Activated T-helper 2 cell treated with anti-CD3 and anti-CD28 coated beads, Interferon-gamma antibody, Interleukin-2, Interleukin-4, amounts not matched to agents 10 μg/mL and 5 μg/mL and 100 μg/mL, durations not matched to agents 14 hours and 24 hours and 36 hours (primary cell): ENCODE measurements around the gene DAAM2. TPM values are rescaled to one million over a fixed set of nuclear protein-coding genes. Genes with fewer than 3 reads are reported as not detected.
A peak's percentile ranks its signal among the peaks of the same experiment; 100 is the strongest.

Experiments
- DNase-seq: peaks from one replicate; pipeline ENCODE4 v3.0.0; 2021; ENCODE audit warnings: low spot score
- H3K27ac Mint-ChIP-seq: one replicate; pipeline ENCODE4 v1.8.0; 2021; ENCODE audit warnings: mixed read lengths
- H3K27me3 Mint-ChIP-seq: one replicate; pipeline ENCODE4 v1.8.0; 2021; ENCODE audit warnings: low read depth, mixed read lengths
- H3K36me3 Mint-ChIP-seq: one replicate; pipeline ENCODE4 v1.8.0; 2021; ENCODE audit warnings: low read depth, mixed read lengths
- H3K4me1 Mint-ChIP-seq: one replicate; pipeline ENCODE4 v1.8.0; 2021; ENCODE audit warnings: low read depth, mixed read lengths
- H3K4me3 Mint-ChIP-seq: one replicate; pipeline ENCODE4 v1.8.0; 2021; ENCODE audit warnings: low read depth, mild to moderate bottlenecking, moderate library complexity, mixed read lengths
- H3K9me3 Mint-ChIP-seq: one replicate; pipeline ENCODE4 v1.8.0; 2021; ENCODE audit warnings: mixed read lengths
- intact Hi-C: fragments of 100-400 bp; cut with micrococcal nuclease; formaldehyde crosslinking; loops from one replicate; pipeline ENCODE4 v1.15.1; 2023
- total RNA-seq: library from RNA; stranded (reverse); gene quantifications from 2 replicates; pipeline ENCODE4 v1.2.3, GENCODE V29; 2022

Gene DAAM2
- total RNA-seq, 1 donor from 2014 or later = not detected

DNA sequence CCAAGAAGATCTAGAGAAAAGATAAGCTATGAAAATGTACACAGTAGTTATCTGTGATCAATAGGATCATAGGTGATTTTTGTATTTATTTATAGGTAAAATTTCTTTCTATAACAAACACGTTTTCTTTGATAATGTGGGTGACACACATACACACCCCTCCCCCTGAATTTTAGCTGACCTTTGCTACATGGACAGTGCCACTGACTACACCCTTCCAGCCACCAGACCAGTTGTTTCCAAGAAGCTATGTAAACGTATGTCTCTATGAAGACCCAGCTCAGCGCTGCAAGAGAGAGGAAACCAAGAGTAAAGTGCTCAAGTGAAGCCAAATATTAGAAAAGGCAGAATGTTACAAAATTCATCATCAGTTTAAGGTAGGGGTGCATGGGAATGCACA lies 125.8 kb downstream of the DAAM2 start:
- no peaks in the 10 kb centered on the region for H3K27me3 Mint-ChIP-seq
- H3K36me3 Mint-ChIP-seq = no peaks in the 10 kb centered on the region
- H3K27ac Mint-ChIP-seq = no peak overlapping the region
- H3K4me1 Mint-ChIP-seq = no peaks in the 10 kb centered on the region
- intact Hi-C loops = no loop called here
- H3K4me3 Mint-ChIP-seq = no peak overlapping the region
- DNase-seq = no peak
- no peaks in the 10 kb centered on the region for H3K9me3 Mint-ChIP-seq

- no peak overlapping the region for H3K4me3 Mint-ChIP-seq
- intact Hi-C loops = no loop called here
- DNase-seq = no peak
- H3K9me3 Mint-ChIP-seq = no peaks in the 10 kb centered on the region
- no peaks in the 10 kb centered on the region for H3K4me1 Mint-ChIP-seq
- no peaks in the 10 kb centered on the region for H3K36me3 Mint-ChIP-seq
- H3K27ac Mint-ChIP-seq = no peak overlapping the region
- H3K27me3 Mint-ChIP-seq = no peaks in the 10 kb centered on the region
Observed at GRCh38 chr6:39918831-39919230, 126.7 kb downstream of the DAAM2 start.

- H3K9me3 Mint-ChIP-seq = no peaks in the 10 kb centered on the region
- intact Hi-C loops = no loop called here
- no peaks in the 10 kb centered on the region for H3K27me3 Mint-ChIP-seq
- no peak overlapping the region for H3K4me3 Mint-ChIP-seq
- no peak overlapping the region for H3K27ac Mint-ChIP-seq
- H3K4me1 Mint-ChIP-seq = no peaks in the 10 kb centered on the region
- no peaks in the 10 kb centered on the region for H3K36me3 Mint-ChIP-seq
- DNase-seq = no peak
Observed at GRCh38 chr6:39920157-39920556, 128.0 kb downstream of the DAAM2 start.

GRCh38 chr6:39922821-39923220 lies 130.6 kb downstream of the DAAM2 start:
- no peak for DNase-seq
- intact Hi-C loops = no loop called here
- Mint-ChIP-seq H3K9me3 (peaks cover 6% of the 10 kb centered on the region), H3K27ac (no peak overlapping the region), H3K4me1 (peaks cover 1% of the 10 kb centered on the region), H3K4me3 (no peak overlapping the region), H3K36me3 (no peaks in the 10 kb centered on the region), H3K27me3 (no peaks in the 10 kb centered on the region)

DNA sequence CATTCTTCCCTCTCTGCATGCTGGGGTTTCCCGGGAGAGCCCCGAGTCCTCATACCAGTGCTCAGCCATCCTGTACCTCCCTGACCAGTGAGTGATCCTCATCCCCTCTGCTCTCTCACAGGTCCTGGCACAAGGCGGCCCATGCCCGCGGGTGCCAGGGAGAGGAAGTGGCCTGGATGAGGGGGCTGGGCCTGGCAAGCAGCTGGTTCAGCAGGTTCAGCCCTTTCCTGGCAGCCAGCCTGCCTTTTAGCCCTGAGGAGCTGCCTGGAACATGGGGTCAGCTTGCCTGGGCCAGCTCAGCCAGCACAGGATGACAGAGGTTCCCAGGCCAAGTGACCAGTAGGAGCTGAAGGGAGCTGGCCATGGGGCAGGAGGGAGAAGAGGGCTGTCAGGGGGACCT lies 131.2 kb downstream of the DAAM2 start:
- no peaks in the 10 kb centered on the region for H3K36me3 Mint-ChIP-seq

DNA sequence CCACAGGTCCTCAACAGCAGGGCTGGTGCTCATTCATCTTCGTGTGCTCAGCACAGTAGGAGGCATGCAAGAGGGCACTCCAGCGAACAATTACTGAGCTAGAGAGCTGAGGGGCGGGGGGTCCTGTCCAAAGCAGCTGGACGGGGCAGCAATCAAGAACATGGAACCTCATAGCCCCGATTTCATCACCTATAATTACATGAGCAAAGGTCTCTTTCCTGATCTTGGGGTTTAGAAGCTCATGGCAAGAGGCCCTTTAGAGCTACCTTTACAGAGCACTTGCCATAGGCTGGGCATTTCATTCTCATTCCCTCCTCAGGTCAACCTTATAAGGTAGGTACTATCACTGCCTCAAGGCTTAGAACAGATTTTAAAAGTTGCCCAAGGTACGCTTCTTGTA lies 131.7 kb downstream of the DAAM2 start:
- Mint-ChIP-seq H3K4me3 (no peak overlapping the region), H3K27ac (no peak overlapping the region), H3K36me3 (no peaks in the 10 kb centered on the region), H3K9me3 (peaks cover 6% of the 10 kb centered on the region), H3K27me3 (no peaks in the 10 kb centered on the region), H3K4me1 (peaks cover 1% of the 10 kb centered on the region)
- intact Hi-C loops = no loop called here
- no peak for DNase-seq

More for the DNA sequence above, 131.2 kb downstream of the DAAM2 start:
- H3K27me3 Mint-ChIP-seq = no peaks in the 10 kb centered on the region
- peaks cover 1% of the 10 kb centered on the region for H3K4me1 Mint-ChIP-seq
- no peak overlapping the region for H3K4me3 Mint-ChIP-seq
- intact Hi-C loops = no loop called here
- H3K27ac Mint-ChIP-seq = no peak overlapping the region
- H3K9me3 Mint-ChIP-seq = peaks cover 6% of the 10 kb centered on the region
- no peak for DNase-seq

GRCh38 chr6:39924283-39924682 lies 132.1 kb downstream of the DAAM2 start:
- Mint-ChIP-seq H3K27me3 (no peaks in the 10 kb centered on the region), H3K27ac (no peak overlapping the region), H3K9me3 (peaks cover 6% of the 10 kb centered on the region), H3K36me3 (no peaks in the 10 kb centered on the region), H3K4me1 (peaks cover 1% of the 10 kb centered on the region), H3K4me3 (no peak overlapping the region)
- intact Hi-C loops = no loop called here
- DNase-seq = no peak

- no peak for DNase-seq
- H3K36me3 Mint-ChIP-seq = no peaks in the 10 kb centered on the region
- peaks cover 6% of the 10 kb centered on the region for H3K9me3 Mint-ChIP-seq
- H3K27me3 Mint-ChIP-seq = no peaks in the 10 kb centered on the region
- H3K4me3 Mint-ChIP-seq = no peak overlapping the region
- H3K27ac Mint-ChIP-seq = no peak overlapping the region
- intact Hi-C loops = no loop called here
- peaks cover 1% of the 10 kb centered on the region for H3K4me1 Mint-ChIP-seq
Observed at GRCh38 chr6:39925191-39925930, 133.2 kb downstream of the DAAM2 start.

DNA sequence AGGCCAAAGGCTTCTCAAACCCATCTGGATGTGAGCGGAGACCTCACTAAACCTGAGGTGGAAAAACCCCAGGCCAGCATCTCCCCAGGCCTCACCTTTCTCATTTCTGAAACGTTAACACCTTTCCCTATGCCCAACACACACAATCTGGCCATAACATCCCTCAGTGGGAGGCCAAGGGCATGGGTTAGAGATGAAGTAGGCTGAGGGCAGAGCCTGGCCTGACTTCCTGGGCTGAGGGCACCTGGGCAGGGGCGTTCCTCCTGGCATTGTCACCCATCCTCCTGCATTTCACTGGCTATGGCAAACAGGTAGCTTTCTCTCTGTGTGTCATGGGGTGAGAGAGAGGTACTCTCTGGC lies 133.7 kb downstream of the DAAM2 start:
- peaks cover 1% of the 10 kb centered on the region for H3K4me1 Mint-ChIP-seq
- no peak for DNase-seq
- H3K4me3 Mint-ChIP-seq = no peak overlapping the region
- H3K27ac Mint-ChIP-seq = peak overlapping the region; percentile 29
- H3K27me3 Mint-ChIP-seq = no peaks in the 10 kb centered on the region
- intact Hi-C loops = no loop called here
- peaks cover 6% of the 10 kb centered on the region for H3K9me3 Mint-ChIP-seq
- H3K36me3 Mint-ChIP-seq = no peaks in the 10 kb centered on the region

GRCh38 chr6:39926668-39927067 lies 134.5 kb downstream of the DAAM2 start:
- Mint-ChIP-seq H3K9me3 (peaks cover 6% of the 10 kb centered on the region), H3K27me3 (no peaks in the 10 kb centered on the region), H3K27ac (no peak overlapping the region), H3K4me3 (no peak overlapping the region), H3K36me3 (no peaks in the 10 kb centered on the region), H3K4me1 (peaks cover 1% of the 10 kb centered on the region)
- DNase-seq = no peak
- intact Hi-C loops = no loop called here

GRCh38 chr6:39927159-39927558 lies 135.0 kb downstream of the DAAM2 start:
- H3K4me1 Mint-ChIP-seq = peaks cover 1% of the 10 kb centered on the region
- intact Hi-C loops = no loop called here

GRCh38 chr6:39929039-39929732 lies 137.0 kb downstream of the DAAM2 start:
- no peaks in the 10 kb centered on the region for H3K36me3 Mint-ChIP-seq

More at GRCh38 chr6:39927159-39927558, 135.0 kb downstream of the DAAM2 start:
- Mint-ChIP-seq H3K27ac (no peak overlapping the region), H3K4me3 (no peak overlapping the region), H3K9me3 (peaks cover 6% of the 10 kb centered on the region), H3K36me3 (no peaks in the 10 kb centered on the region), H3K27me3 (no peaks in the 10 kb centered on the region)
- DNase-seq = no peak

DNA sequence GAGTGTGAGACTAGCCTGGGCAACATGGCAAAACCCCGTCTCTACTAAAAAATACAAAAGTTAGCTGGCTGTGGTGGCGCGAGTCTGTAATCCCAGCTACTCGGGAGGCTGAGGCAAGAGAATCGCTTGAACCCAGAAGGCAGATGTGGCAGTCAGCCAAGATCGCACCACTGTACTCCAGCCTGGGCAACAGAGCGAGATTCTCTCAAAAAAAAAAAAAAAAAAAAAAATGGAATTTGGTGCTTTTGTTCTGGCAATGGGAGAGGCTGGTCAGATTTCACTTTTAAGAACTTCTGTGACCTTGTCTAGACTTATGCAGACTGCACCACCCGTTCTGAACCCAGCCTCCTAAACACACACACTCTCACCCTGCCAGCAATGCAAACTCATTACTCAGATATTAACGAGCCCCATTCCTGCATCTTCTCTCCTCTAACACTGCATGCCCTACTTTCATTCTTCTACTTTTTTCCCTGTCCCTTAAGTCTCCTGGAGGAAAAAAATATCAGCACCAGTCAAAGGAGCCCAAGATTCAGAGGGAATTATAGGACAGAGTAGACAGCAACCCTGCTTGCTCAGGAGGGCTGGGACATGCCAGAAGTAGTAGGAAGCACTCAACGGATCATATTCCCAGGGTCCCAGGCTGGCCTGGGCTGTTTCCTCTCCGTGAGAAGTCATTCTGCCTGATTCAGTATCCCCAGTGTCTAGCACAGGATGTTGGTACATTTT lies 137.7 kb downstream of the DAAM2 start:
- Mint-ChIP-seq H3K9me3 (peaks cover 6% of the 10 kb centered on the region), H3K27me3 (peaks cover 9% of the 10 kb centered on the region), H3K4me1 (peaks cover 3% of the 10 kb centered on the region), H3K4me3 (no peak overlapping the region), H3K27ac (no peak overlapping the region), H3K36me3 (no peaks in the 10 kb centered on the region)
- DNase-seq = no peak
- intact Hi-C loops = no loop called here

More at GRCh38 chr6:39929039-39929732, 137.0 kb downstream of the DAAM2 start:
- no peak for DNase-seq
- H3K4me1 Mint-ChIP-seq = peaks cover 1% of the 10 kb centered on the region
- peaks cover 6% of the 10 kb centered on the region for H3K9me3 Mint-ChIP-seq
- H3K27ac Mint-ChIP-seq = no peak overlapping the region
- intact Hi-C loops = no loop called here
- no peak overlapping the region for H3K4me3 Mint-ChIP-seq
- H3K27me3 Mint-ChIP-seq = peaks cover 9% of the 10 kb centered on the region
